GM23248 (cell line): ENCODE results near the gene ACAT2. TPM values are rescaled to one million over a fixed set of nuclear protein-coding genes. Genes with fewer than 3 reads are reported as not detected.
"Not testable (repeated sequence)": the region's sequence is repeated elsewhere in the genome, so short reads cannot be mapped to it uniquely, and the experiment has no call there.

ENCODE experiments used
- DNase-seq: peaks from one replicate; pipeline ENCODE4 v3.0.0-alpha.2; 2015
- H2AFZ ChIP-seq: fragments of 200-600 bp; sonication (generic); 2 replicates; pipeline ENCODE4 v1.6.1; 2016; ENCODE audit warnings: antibody characterized with exemption
- H3F3A ChIP-seq: fragments of 200-600 bp; sonication (generic); 2 replicates; pipeline ENCODE4 v1.6.1; 2016; ENCODE audit warnings: mild to moderate bottlenecking, antibody characterized with exemption, mixed run types; ENCODE audit not compliant: insufficient read depth
- H3K27ac ChIP-seq: fragments of 200-600 bp; sonication (generic); 2 replicates; pipeline ENCODE4 v1.5.1; 2016; ENCODE audit warnings: mild to moderate bottlenecking
- H3K27me3 ChIP-seq: fragments of 200-600 bp; sonication (generic); replicated peaks from 2 replicates; pipeline ENCODE4 v1.6.1; 2016; ENCODE audit warnings: mild to moderate bottlenecking; ENCODE audit not compliant: insufficient read depth
- H3K36me3 ChIP-seq: fragments of 200-600 bp; sonication (generic); 2 replicates; pipeline ENCODE4 v1.6.1; 2016; ENCODE audit warnings: low read depth, mild to moderate bottlenecking
- H3K4me1 ChIP-seq: fragments of 200-600 bp; sonication (generic); 2 replicates; pipeline ENCODE4 v1.6.1; 2016; ENCODE audit warnings: mild to moderate bottlenecking; ENCODE audit not compliant: insufficient read depth
- H3K4me2 ChIP-seq: fragments of 200-600 bp; sonication (generic); one replicate; pipeline ENCODE4 v1.6.1; 2016; ENCODE audit warnings: mild to moderate bottlenecking; ENCODE audit not compliant: unreplicated experiment
- H3K4me3 ChIP-seq: fragments of 200-600 bp; sonication (generic); 2 replicates; pipeline ENCODE4 v1.5.1; 2016; ENCODE audit warnings: mild to moderate bottlenecking
- H3K79me2 ChIP-seq: fragments of 200-600 bp; sonication (generic); 2 replicates; pipeline ENCODE4 v1.6.1; 2016; ENCODE audit warnings: mild to moderate bottlenecking; ENCODE audit not compliant: insufficient read depth
- H3K9ac ChIP-seq: fragments of 200-600 bp; sonication (generic); 2 replicates; pipeline ENCODE4 v1.6.1; 2016; ENCODE audit warnings: mild to moderate bottlenecking
- H3K9me2 ChIP-seq: fragments of 200-600 bp; sonication (generic); 2 replicates; pipeline ENCODE4 v1.6.1; 2016; ENCODE audit warnings: mixed run types, mild to moderate bottlenecking, moderate library complexity; ENCODE audit not compliant: insufficient read depth
- H3K9me3 ChIP-seq: fragments of 200-600 bp; sonication (generic); one replicate; pipeline ENCODE4 v1.6.1; 2017; ENCODE audit warnings: low read depth
- H4K20me1 ChIP-seq: fragments of 200-600 bp; sonication (generic); 2 replicates; pipeline ENCODE4 v1.6.0; 2016; ENCODE audit not compliant: insufficient read depth
- EZH2 ChIP-seq: fragments of 200-600 bp; sonication (generic); IDR thresholded peaks from 2 replicates; pipeline ENCODE4 v1.6.1; 2018; ENCODE audit warnings: antibody characterized with exemption, mild to moderate bottlenecking; ENCODE audit not compliant: insufficient read depth, poor library complexity, severe bottlenecking
- EZH2phosphoT487 ChIP-seq: fragments of 200-600 bp; sonication (generic); IDR thresholded peaks from 2 replicates; pipeline ENCODE4 v1.6.1; 2018; ENCODE audit warnings: antibody characterized with exemption, moderate library complexity, mild to moderate bottlenecking, low read depth; ENCODE audit not compliant: insufficient read depth
- WGBS, 2 experiments: methylation state at CpG; one replicate each; pipeline ENCODE4 v1.1.6; 2015 to 2017; ENCODE audit warnings: low lambda C conversion rate in 2 of 2, low coverage in 1 of 2; ENCODE audit errors: missing lambda C conversion rate in 2 of 2; 5-methylcytosine and 5-hydroxymethylcytosine counted together
- in situ Hi-C: fragments of 300-500 bp; cut with MboI; formaldehyde crosslinking; loops from 2 replicates; pipeline ENCODE4 v1.15.0; 2020
- polyA plus RNA-seq: library from polyadenylated mRNA; unstranded; fragments of >200 nt; fragmentation: Nextera tagmentation; extraction: Ambion mirVana; gene quantifications from 2 replicates; pipeline ENCODE4 v1.2.1, GENCODE V29; 2016
- total RNA-seq: library from RNA; depleted of rRNA; stranded (reverse); fragments of >200 nt; shearing (Covaris generic); gene quantifications from 2 replicates; pipeline ENCODE4 v1.2.3, GENCODE V29; 2014; rRNA removed

Gene ACAT2
- total RNA-seq (10.1 and 10.5 TPM in 2 replicates), polyA plus RNA-seq (17.6 and 18.9 TPM in 2 replicates)

GRCh38 chr6:159761873-159762680 is at the start of gene ACAT2:
Gene ACAT2, plus strand, starts transcription at chr6:159762045. Its CDS starts 43 bp downstream, at chr6:159762088.
- peak; percentile 98 for DNase-seq
- TF ChIP-seq EZH2phosphoT487, result no peak
- TF ChIP-seq EZH2, result no peak

DNA sequence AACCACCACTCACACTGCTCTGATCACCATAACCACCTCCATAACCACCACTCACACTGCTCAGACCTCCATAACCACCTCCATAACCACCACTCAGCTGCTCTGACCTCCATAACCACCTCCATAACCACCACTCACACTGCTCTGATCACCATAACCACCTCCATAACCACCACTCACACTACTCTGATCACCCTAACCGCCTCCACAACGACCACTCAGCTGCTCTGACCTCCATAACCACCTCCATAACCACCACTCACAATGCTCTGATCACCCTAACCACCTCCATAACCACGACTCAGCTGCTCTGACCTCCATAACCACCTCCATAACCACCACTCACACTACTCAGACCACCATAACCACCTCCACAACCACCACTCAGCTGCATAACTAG is 49.5 kb upstream of the ACAT2 start:
- H4K20me1 ChIP-seq, H3K27me3 ChIP-seq, H3K9me2 ChIP-seq, H2AFZ ChIP-seq, H3K36me3 ChIP-seq, in situ Hi-C loops, DNase-seq, H3K4me3 ChIP-seq, H3K9me3 ChIP-seq, H3K4me2 ChIP-seq, H3K9ac ChIP-seq, H3K27ac ChIP-seq: not testable (repeated sequence)
- Histone ChIP-seq H3K4me1 (peaks cover 19% of the 10 kb centered on the region), H3F3A (peaks cover 20% of the 10 kb centered on the region), H3K79me2 (peaks cover 44% of the 10 kb centered on the region)
- WGBS, 2 experiments, result 97 to 98% methylated on average over 3 of the region's 3 CpGs

More at GRCh38 chr6:159761873-159762680, at the start of gene ACAT2:
- Histone ChIP-seq H3K4me3 (peak within 1 kb of the TSS; percentile 84), H2AFZ (peak within 1 kb of the TSS; percentile 93), H3K4me1 (peaks cover 34% of the 10 kb centered on the region), H3K27ac (peak within 1 kb of the TSS; percentile 88), H3K79me2 (peaks cover 5% of the 10 kb centered on the region; the same call in 1 of the 2 replicates), H3K9me2 (no peaks in the 10 kb centered on the region), H3K36me3 (peaks cover 18% of the 10 kb centered on the region; the same call in 1 of the 2 replicates), H3K4me2 (peak within 1 kb of the TSS; percentile 91), H4K20me1 (no peaks in the 10 kb centered on the region), H3K9me3 (no peaks in the 10 kb centered on the region), H3K27me3 (no peaks in the 10 kb centered on the region), H3K9ac (peak within 1 kb of the TSS; percentile 87), H3F3A (peaks cover 38% of the 10 kb centered on the region)
- in situ Hi-C loops, result no loop called here
- 1% methylated on average over 42 to 63 of the region's 76 CpGs for WGBS, 2 experiments

DNA sequence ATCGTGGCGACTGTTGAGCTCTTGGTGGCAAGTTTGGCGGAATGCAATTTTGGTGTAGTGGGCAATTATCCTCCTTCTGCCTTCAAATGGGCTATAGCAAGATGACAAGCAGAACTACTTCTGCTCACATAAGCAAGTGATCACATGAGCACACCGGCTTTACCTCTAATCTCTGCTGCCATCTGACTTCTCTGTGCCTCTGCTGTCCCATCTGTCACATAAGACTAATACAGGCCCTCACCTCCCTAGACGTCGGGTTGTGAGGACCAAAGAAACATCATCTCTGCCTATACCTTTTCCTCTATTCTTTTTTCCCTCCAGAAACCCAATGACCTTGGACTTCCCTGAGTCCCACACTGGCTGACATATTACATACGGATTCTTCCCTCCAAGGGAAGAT is 47.9 kb upstream of the ACAT2 start:
- Histone ChIP-seq H3K4me2 (no peak overlapping the region), H3K4me3 (no peak overlapping the region), H3K79me2 (peaks cover 51% of the 10 kb centered on the region), H3K4me1 (peaks cover 25% of the 10 kb centered on the region), H3K27me3 (no peaks in the 10 kb centered on the region), H3K27ac (no peak overlapping the region), H3F3A (peaks cover 31% of the 10 kb centered on the region), H3K9ac (no peak overlapping the region), H4K20me1 (no peaks in the 10 kb centered on the region), H3K9me2 (no peaks in the 10 kb centered on the region), H3K36me3 (no peaks in the 10 kb centered on the region), H2AFZ (no peak overlapping the region), H3K9me3 (no peaks in the 10 kb centered on the region)
- in situ Hi-C loops, result no loop called here
- WGBS, 2 experiments, result 97 to 99% methylated on average over 7 of the region's 7 CpGs
- DNase-seq, result no peak
- TF ChIP-seq EZH2phosphoT487, result no peak
- no peak for TF ChIP-seq EZH2

DNA sequence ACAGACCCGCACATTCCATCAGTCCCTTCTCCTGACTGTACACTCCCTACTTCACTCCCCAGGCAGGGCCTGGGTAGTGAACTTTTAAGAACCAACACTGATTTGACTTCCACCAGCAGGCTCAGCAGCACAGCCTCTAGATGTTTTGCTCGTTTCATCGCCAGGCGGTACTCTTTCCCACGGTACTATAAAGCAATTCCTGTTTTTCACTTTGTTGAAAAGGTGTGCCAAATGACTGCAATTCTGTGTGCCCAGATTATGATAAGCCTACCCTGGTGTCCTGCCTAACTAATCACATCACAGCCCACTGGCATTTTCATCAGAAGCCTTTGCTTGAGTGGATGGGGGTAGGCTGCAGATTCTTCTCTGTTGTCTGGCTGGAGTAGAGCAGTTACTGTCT is 47.4 kb upstream of the ACAT2 start:
- Histone ChIP-seq H3K9ac (no peak overlapping the region), H3K9me2 (no peaks in the 10 kb centered on the region), H3K4me1 (peaks cover 25% of the 10 kb centered on the region), H3K36me3 (no peaks in the 10 kb centered on the region), H3K4me3 (no peak overlapping the region), H3K27me3 (no peaks in the 10 kb centered on the region), H3K4me2 (no peak overlapping the region), H4K20me1 (no peaks in the 10 kb centered on the region), H3K27ac (no peak overlapping the region), H3K79me2 (peaks cover 56% of the 10 kb centered on the region), H3K9me3 (no peaks in the 10 kb centered on the region), H2AFZ (no peak overlapping the region), H3F3A (peaks cover 31% of the 10 kb centered on the region)
- in situ Hi-C loops, result no loop called here
- WGBS, 2 experiments, result 98 to 100% methylated on average over 5 of the region's 5 CpGs
- no peak for TF ChIP-seq EZH2phosphoT487
- no peak for TF ChIP-seq EZH2
- no peak for DNase-seq
